Measurements from ENCODE around the gene TXK. TPM values are rescaled to one million over a fixed set of nuclear protein-coding genes. Genes with fewer than 3 reads are reported as not detected.

Gene TXK
- total RNA-seq, 1 experiment from 2014 or later, result 1.7 TPM

DNA sequence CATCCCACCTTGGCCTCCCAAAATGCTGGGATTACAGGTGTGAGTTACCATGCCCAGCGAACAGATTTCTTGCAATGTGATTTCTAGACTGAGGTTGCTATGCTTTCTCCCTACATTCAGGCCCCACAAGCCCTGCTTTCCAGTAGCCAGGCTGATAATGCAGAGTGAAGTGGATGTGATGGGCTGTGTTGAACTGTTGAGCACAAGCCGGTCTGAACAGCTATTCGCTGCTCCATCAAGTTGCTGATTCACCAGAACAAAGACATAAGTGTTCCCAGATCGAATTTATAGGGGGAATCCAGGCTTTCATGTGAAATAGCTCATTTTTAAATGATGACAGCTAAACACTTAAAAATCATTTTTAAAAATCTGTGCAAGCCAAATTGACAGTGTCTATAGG, 109.5 kb downstream of the TXK start:
- intact Hi-C loops (cut with micrococcal nuclease; ENCODE audit: unreplicated experiment), result no loop called here

DNA sequence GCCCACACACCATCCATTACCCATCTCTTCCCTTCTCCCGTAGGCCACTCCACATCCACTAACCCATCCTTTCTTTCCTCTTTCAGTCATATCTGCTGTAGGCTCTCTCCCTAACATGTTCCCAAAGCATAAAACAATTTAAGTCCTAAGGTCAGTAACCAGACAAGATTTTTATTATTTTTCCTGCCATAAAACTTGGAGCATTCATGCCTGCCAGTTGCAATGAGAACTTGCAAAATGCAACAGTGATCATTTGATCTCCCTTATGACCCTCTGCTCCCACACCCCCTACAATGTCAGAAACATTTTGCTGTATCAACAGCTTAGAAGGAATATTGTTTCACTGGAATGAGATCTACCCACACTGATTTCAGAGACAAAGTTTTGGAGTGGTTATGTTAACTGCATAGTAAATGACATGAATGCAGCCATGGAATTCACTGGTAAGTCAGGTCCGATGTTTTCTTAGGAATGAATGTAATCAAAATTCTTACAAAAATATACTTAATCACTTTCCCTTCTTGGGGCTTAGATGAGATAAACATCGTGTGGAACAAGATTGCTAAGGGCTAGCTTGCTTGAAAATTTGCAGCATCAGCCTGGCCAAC, 111.8 kb downstream of the TXK start:
- CTCF ChIA-PET, result no interaction called here
- no peak overlapping the region for H3K27ac Mint-ChIP-seq (ENCODE audit: unreplicated experiment)

More for the DNA sequence above, 109.5 kb downstream of the TXK start:
- peak overlapping the region; percentile 47 for H3K27ac Mint-ChIP-seq (ENCODE audit: unreplicated experiment)
- H3K36me3 Mint-ChIP-seq (ENCODE audit: insufficient read depth, unreplicated experiment), result peaks cover 59% of the 10 kb centered on the region
- H3K4me3 ChIP-seq (ENCODE audit: low read depth, low read length), result no peak overlapping the region
- peaks cover 12% of the 10 kb centered on the region; the same call in 1 of the 2 replicates for H3K4me1 ChIP-seq
- ChIA-PET POLR2A (no interaction called here), CTCF (no interaction called here)
- no peak overlapping the region for H3K4me3 Mint-ChIP-seq (ENCODE audit: unreplicated experiment)
- peaks cover 22% of the 10 kb centered on the region for H3K4me1 Mint-ChIP-seq (ENCODE audit: low read depth, unreplicated experiment)
- BruUV-seq (replicated peaks), result no TSS peak
- H3K27me3 ChIP-seq (replicated peaks; ENCODE audit: control insufficient read depth, insufficient read depth, low read length), result no peaks in the 10 kb centered on the region
- H3K9me3 ChIP-seq, result 0 out of 2 replicates have a peak, but pooled peaks cover 8% of the 10 kb centered on the region
- no peaks in the 10 kb centered on the region for H3K27me3 Mint-ChIP-seq (ENCODE audit: insufficient read depth, unreplicated experiment)
- no peaks in the 10 kb centered on the region for H3K36me3 ChIP-seq (ENCODE audit: control insufficient read depth, insufficient read depth, low read length)
- no peak for DNase-seq
- no peaks in the 10 kb centered on the region for H3K9me3 Mint-ChIP-seq (ENCODE audit: unreplicated experiment)
- TF ChIP-seq, protein P1, sequence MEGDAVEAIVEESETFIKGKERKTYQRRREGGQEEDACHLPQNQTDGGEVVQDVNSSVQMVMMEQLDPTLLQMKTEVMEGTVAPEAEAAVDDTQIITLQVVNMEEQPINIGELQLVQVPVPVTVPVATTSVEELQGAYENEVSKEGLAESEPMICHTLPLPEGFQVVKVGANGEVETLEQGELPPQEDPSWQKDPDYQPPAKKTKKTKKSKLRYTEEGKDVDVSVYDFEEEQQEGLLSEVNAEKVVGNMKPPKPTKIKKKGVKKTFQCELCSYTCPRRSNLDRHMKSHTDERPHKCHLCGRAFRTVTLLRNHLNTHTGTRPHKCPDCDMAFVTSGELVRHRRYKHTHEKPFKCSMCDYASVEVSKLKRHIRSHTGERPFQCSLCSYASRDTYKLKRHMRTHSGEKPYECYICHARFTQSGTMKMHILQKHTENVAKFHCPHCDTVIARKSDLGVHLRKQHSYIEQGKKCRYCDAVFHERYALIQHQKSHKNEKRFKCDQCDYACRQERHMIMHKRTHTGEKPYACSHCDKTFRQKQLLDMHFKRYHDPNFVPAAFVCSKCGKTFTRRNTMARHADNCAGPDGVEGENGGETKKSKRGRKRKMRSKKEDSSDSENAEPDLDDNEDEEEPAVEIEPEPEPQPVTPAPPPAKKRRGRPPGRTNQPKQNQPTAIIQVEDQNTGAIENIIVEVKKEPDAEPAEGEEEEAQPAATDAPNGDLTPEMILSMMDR (IDR thresholded peaks at IDR 0.05; ENCODE audit: insufficient read depth in 1 of 2, low read depth in 1 of 2, low read length in 1 of 2, severe bottlenecking in 1 of 2, unreplicated experiment in 1 of 2), result no peak

DNA sequence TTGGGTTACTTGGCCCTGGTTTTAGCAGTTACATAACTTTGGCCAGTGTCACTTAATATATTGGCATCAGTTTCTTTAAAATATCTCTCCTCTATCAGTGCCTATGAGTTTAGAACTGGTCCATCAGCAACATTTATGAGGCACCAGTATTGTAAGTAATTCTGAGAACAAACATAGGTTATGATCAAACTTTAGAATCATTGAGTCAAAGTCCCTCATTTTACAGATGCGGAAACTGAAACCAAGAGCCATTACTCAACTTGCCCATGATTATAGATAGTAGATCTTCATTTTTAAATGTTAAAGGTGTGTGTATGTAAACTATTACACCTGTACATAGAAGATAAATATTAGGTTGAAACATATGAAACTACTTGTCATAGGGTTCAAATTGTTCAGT, 113.0 kb downstream of the TXK start:
- Mint-ChIP-seq H3K27me3 (ENCODE audit: insufficient read depth, unreplicated experiment) (no peaks in the 10 kb centered on the region), H3K4me1 (ENCODE audit: low read depth, unreplicated experiment) (peaks cover 26% of the 10 kb centered on the region), H3K4me3 (ENCODE audit: unreplicated experiment) (no peak overlapping the region), H3K36me3 (ENCODE audit: insufficient read depth, unreplicated experiment) (peaks cover 40% of the 10 kb centered on the region), H3K9me3 (ENCODE audit: unreplicated experiment) (no peaks in the 10 kb centered on the region), H3K27ac (ENCODE audit: unreplicated experiment) (no peak overlapping the region)
- intact Hi-C loops (cut with micrococcal nuclease; ENCODE audit: unreplicated experiment), result no loop called here
- ChIA-PET CTCF (no interaction called here), POLR2A (no interaction called here)
- H3K36me3 ChIP-seq (ENCODE audit: control insufficient read depth, insufficient read depth, low read length), result no peaks in the 10 kb centered on the region
- H3K4me1 ChIP-seq, result peaks cover 22% of the 10 kb centered on the region
- H3K27me3 ChIP-seq (replicated peaks; ENCODE audit: control insufficient read depth, insufficient read depth, low read length), result no peaks in the 10 kb centered on the region
- BruUV-seq (replicated peaks), result no TSS peak
- TF ChIP-seq, protein P1 (IDR thresholded peaks at IDR 0.05; ENCODE audit: insufficient read depth in 1 of 2, low read depth in 1 of 2, low read length in 1 of 2, severe bottlenecking in 1 of 2, unreplicated experiment in 1 of 2), result no peak
- no peak overlapping the region for H3K4me3 ChIP-seq (ENCODE audit: low read depth, low read length)
- DNase-seq, result no peak
- no peaks in the 10 kb centered on the region for H3K9me3 ChIP-seq

More for the DNA sequence above, 111.8 kb downstream of the TXK start:
- BruUV-seq (replicated peaks), result no TSS peak
- peaks cover 25% of the 10 kb centered on the region for H3K4me1 Mint-ChIP-seq (ENCODE audit: low read depth, unreplicated experiment)
- Histone ChIP-seq H3K27me3 (replicated peaks; ENCODE audit: control insufficient read depth, insufficient read depth, low read length) (no peaks in the 10 kb centered on the region), H3K9me3 (0 out of 2 replicates have a peak, but pooled peaks cover under 1% of the 10 kb centered on the region), H3K4me1 (peaks cover 22% of the 10 kb centered on the region), H3K36me3 (ENCODE audit: control insufficient read depth, insufficient read depth, low read length) (no peaks in the 10 kb centered on the region), H3K4me3 (ENCODE audit: low read depth, low read length) (no peak overlapping the region)
- H3K9me3 Mint-ChIP-seq (ENCODE audit: unreplicated experiment), result no peaks in the 10 kb centered on the region
- H3K27me3 Mint-ChIP-seq (ENCODE audit: insufficient read depth, unreplicated experiment), result no peaks in the 10 kb centered on the region
- H3K36me3 Mint-ChIP-seq (ENCODE audit: insufficient read depth, unreplicated experiment), result peaks cover 40% of the 10 kb centered on the region
- intact Hi-C loops (cut with micrococcal nuclease; ENCODE audit: unreplicated experiment), result no loop called here
- no peak for DNase-seq
- POLR2A ChIA-PET, result no interaction called here
- TF ChIP-seq, protein P1 (IDR thresholded peaks at IDR 0.05; ENCODE audit: insufficient read depth in 1 of 2, low read depth in 1 of 2, low read length in 1 of 2, severe bottlenecking in 1 of 2, unreplicated experiment in 1 of 2), result no peak
- no peak overlapping the region for H3K4me3 Mint-ChIP-seq (ENCODE audit: unreplicated experiment)
